Colonic mucosa (tissue), 4 donors: ENCODE data around the gene C19orf85. TPM values are rescaled to one million over a fixed set of nuclear protein-coding genes. Genes with fewer than 3 reads are reported as not detected.

Source experiments
- DNase-seq: peaks from one replicate; pipeline ENCODE4 v3.0.0-alpha.2; 2020
- H3K27ac ChIP-seq: fragments of 200-600 bp; one replicate; pipeline ENCODE4 v1.8.0; 2021
- H3K27me3 ChIP-seq: fragments of 200-600 bp; one replicate; pipeline ENCODE4 v1.8.0; 2021
- H3K36me3 ChIP-seq: fragments of 200-600 bp; one replicate; pipeline ENCODE4 v1.8.0; 2021
- H3K4me1 ChIP-seq: fragments of 200-600 bp; one replicate; pipeline ENCODE4 v1.8.0; 2021; ENCODE audit warnings: mild to moderate bottlenecking
- H3K4me3 ChIP-seq: fragments of 200-600 bp; one replicate; pipeline ENCODE4 v1.8.0; 2021
- H3K9ac ChIP-seq, 2 donors: one replicate each; pipeline ENCODE4 v1.7.0; 2013; ENCODE audit warnings: control low read depth in 2 of 2, low read depth in 2 of 2, low read length in 2 of 2
- H3K9me3 ChIP-seq: fragments of 200-600 bp; one replicate; pipeline ENCODE4 v1.8.0; 2021
- intact Hi-C: fragments of 100-400 bp; cut with DNase I; formaldehyde crosslinking; loops from one replicate; pipeline ENCODE4 v1.14.1; 2022
- total RNA-seq, 2 donors: library from RNA; stranded (reverse); fragmentation: NEBNext Ultra II Directional in 1 of 2; extraction: Animal tissue kit (Norgen Biotek cat#: 25700) in 1 of 2; gene quantifications; one replicate each; pipeline ENCODE4 v1.2.1, GENCODE V29; 2021
- TF ChIP-seq, protein P1 (sequence below): fragments of 200-600 bp; IDR thresholded peaks from one replicate; pipeline ENCODE4 v1.8.0; 2022; ENCODE audit warnings: antibody characterized with exemption, mild to moderate bottlenecking
- donor health status: healthy.
- donor health status: DM: no; HTN: no; CAD: no.
- donor health status: DM: no; HTN: no; CAD: no.

The C19orf85 gene
- total RNA-seq, 2 donors from 2014 or later = not detected

- no peaks in the 10 kb centered on the region for H3K4me1 ChIP-seq
- DNase-seq = no peak
- no peaks in the 10 kb centered on the region for H3K36me3 ChIP-seq
- no peak overlapping the region for H3K27ac ChIP-seq
- H3K9ac ChIP-seq = no peak overlapping the region
- intact Hi-C loops = no loop called here
- H3K4me3 ChIP-seq = no peak overlapping the region
- H3K9me3 ChIP-seq = no peaks in the 10 kb centered on the region
- TF ChIP-seq, protein P1, sequence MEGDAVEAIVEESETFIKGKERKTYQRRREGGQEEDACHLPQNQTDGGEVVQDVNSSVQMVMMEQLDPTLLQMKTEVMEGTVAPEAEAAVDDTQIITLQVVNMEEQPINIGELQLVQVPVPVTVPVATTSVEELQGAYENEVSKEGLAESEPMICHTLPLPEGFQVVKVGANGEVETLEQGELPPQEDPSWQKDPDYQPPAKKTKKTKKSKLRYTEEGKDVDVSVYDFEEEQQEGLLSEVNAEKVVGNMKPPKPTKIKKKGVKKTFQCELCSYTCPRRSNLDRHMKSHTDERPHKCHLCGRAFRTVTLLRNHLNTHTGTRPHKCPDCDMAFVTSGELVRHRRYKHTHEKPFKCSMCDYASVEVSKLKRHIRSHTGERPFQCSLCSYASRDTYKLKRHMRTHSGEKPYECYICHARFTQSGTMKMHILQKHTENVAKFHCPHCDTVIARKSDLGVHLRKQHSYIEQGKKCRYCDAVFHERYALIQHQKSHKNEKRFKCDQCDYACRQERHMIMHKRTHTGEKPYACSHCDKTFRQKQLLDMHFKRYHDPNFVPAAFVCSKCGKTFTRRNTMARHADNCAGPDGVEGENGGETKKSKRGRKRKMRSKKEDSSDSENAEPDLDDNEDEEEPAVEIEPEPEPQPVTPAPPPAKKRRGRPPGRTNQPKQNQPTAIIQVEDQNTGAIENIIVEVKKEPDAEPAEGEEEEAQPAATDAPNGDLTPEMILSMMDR = no peak
- H3K27me3 ChIP-seq = peaks cover 14% of the 10 kb centered on the region
Observed at GRCh38 chr19:55455576-55456235, 8.8 kb downstream of the C19orf85 start.

DNA sequence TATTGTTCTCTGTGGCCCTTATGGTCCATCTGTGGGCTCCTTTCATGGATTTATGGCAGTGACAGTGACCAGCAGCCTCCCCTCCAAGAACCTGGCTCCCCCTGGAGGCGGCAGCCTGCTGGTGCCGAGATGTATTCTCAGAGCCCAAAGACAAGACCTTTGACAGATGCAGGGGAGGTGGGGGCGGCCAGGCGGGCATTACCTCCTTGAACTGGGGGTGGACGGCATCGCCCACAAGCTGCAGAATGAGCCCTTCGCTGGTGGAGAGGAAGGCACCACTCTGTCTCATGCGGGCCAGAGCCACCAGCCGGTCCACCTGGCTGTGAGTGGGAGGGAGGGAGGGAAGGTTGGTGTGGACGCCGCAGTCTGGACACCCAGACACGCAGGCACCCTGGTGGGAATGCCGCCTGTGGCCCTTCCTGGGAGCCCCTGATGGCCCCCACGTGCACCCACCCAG, 9.7 kb downstream of the C19orf85 start:
- Histone ChIP-seq H3K9me3 (no peaks in the 10 kb centered on the region), H3K9ac (no peak overlapping the region), H3K36me3 (no peaks in the 10 kb centered on the region), H3K27me3 (peaks cover 14% of the 10 kb centered on the region), H3K4me3 (no peak overlapping the region), H3K27ac (no peak overlapping the region), H3K4me1 (no peaks in the 10 kb centered on the region)
- DNase-seq = no peak
- TF ChIP-seq, protein P1 = peak; percentile 37
- intact Hi-C loops = no loop called here

DNA sequence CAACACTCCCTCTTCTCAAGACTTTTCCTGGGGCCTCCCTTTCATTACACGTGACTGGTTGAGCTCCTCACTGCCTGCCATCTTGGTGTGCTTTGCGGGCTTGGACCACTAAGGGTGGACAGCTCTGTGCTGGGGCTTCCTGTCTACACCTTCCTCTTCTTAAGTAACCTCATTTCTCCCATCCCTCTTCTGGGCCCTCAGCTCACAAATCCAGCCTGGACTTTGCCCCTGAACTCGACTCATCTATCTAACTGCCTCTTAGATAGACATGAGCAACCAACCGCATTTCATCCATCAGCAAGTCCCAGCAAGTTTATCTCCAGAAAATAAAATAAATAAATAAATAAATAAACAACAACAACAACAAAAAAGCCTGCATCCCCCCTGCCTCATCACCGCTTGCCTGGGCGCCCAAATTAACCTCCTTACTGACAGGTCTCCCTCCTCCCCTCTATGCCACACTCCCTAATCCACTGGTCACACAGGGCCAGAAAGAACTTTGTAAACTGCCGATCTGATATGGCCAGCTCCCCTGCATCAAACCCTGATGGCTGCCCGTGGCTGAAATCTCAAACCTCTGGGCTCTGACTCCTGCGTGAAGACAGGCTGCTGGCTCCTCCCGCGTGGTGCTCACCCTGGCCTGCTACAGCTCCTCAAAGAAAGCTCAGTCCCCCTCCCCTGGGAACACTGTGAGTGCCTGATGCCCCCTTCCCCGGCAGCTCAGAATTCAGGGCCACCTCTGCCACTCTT, 10.9 kb downstream of the C19orf85 start:
- Histone ChIP-seq H3K4me3 (no peak overlapping the region), H3K9ac (no peak overlapping the region), H3K27ac (no peak overlapping the region), H3K9me3 (no peaks in the 10 kb centered on the region), H3K36me3 (no peaks in the 10 kb centered on the region), H3K27me3 (peaks cover 22% of the 10 kb centered on the region), H3K4me1 (no peaks in the 10 kb centered on the region)
- no peak for DNase-seq
- TF ChIP-seq, protein P1 = no peak
- intact Hi-C loops = no loop called here

DNA sequence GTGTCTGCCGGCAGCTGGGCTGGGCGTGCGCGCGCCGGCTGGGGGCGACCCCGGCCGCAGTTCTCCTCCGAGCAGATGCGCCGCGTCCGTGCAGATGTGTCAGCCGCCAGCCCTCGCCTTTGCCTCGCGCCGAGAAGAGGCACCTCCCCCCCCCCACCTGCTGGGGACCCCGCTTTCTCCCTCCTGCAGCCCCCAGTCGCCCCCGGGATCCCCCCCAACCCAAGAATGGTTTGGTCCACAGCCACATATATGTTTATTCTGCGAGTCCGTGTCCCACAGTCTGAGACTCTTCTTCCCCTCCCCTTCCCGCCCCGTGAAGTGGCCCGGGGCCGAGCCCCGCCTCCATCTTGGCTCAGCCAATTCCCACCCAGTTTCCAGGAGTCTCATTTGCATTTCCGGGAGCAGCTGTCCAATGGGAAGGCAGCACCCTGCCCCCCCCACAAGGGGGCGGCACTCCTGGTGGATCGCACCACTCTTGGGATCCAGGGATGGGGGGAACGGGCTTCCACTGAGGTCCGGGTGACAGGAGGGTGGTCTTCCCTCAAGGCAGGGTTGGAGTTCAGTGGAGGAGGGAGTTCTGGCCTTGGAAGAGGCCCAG, 11.7 kb downstream of the C19orf85 start:
- H3K27me3 ChIP-seq = peaks cover 22% of the 10 kb centered on the region
- no peaks in the 10 kb centered on the region for H3K36me3 ChIP-seq
- peak overlapping the region in 1 of 2 donors; percentile 35 for H3K9ac ChIP-seq
- no peaks in the 10 kb centered on the region for H3K9me3 ChIP-seq
- intact Hi-C loops = no loop called here
- TF ChIP-seq, protein P1 = no peak
- no peaks in the 10 kb centered on the region for H3K4me1 ChIP-seq
- H3K27ac ChIP-seq = no peak overlapping the region
- no peak overlapping the region for H3K4me3 ChIP-seq
- DNase-seq = peak; percentile 63

DNA sequence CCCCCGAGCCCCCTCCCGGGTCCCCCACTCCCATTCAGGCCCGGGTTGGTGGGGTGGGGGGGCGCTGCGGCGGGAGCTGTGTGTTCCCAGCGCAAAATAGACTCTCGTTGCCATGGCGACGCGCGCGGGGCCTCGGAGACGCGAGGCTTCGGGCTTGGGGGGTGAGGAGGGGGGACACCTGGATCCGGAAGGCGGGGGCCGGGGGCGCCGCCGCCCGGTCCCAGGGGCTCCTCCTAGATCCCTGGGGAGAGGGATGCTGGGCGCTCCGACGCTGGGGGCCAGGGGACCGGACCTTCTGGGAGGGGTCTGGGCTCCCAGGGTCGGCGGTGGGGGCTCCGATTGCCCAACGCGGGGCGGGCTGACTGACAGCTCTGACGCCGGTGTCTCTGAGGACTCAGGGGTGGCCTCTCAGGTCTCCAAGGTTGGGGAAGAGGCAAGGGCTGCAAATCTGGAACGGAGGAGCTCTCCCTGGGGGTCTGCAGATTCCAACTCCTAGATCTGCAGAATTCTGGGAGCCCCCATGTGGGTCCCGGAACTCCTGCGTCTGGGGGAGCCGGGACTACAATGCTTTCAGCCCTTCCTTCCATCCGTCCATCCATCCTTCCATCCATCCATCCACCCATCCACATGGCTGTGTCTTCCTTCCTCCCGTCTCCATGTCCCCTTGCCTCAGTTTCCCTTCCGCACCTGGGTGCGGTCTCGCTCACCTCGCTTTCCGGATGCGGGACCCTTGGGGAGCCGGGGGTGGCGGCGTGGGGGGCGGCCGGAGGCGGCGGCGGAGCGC, 12.4 kb downstream of the C19orf85 start:
- intact Hi-C loops = no loop called here
- Histone ChIP-seq H3K36me3 (no peaks in the 10 kb centered on the region), H3K27me3 (peaks cover 22% of the 10 kb centered on the region), H3K4me1 (no peaks in the 10 kb centered on the region), H3K4me3 (no peak overlapping the region), H3K9me3 (no peaks in the 10 kb centered on the region), H3K27ac (no peak overlapping the region), H3K9ac (peak overlapping the region in 1 of 2 donors; percentile 35)
- TF ChIP-seq, protein P1 = no peak
- no peak for DNase-seq
